Fibroblast of the conjunctiva (primary cell): Measurements from ENCODE around the gene PHOX2A.
"Not testable (repeated sequence)": the region's sequence is repeated elsewhere in the genome, so short reads cannot be mapped to it uniquely, and the experiment has no call there.

Source experiments
- DNase-seq: peaks from one replicate; pipeline ENCODE4 v3.0.0-alpha.2; 2010; ENCODE audit warnings: low read depth

PHOX2A gene

DNA sequence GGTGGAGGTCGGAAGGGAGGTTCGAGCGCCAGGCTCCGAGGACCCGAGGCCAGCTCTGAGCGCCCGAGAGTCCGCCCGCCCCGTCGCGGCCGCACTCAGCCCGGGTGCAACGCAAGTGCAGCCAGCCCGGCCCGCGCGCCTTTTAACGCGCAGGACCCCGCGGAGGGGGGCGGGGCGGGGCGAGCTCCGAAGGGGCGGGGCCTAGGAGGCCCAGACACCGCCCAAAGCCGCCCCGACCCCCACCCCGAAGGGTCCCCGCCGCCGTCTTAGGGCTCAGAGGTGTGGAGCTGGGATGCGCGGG, at the start of gene PHOX2A:
Gene PHOX2A, minus strand, starts transcription at position 117 of the 301 bp plus-strand sequence. CDS start 172 bp downstream, outside the sequence.
- no peak for DNase-seq

DNA sequence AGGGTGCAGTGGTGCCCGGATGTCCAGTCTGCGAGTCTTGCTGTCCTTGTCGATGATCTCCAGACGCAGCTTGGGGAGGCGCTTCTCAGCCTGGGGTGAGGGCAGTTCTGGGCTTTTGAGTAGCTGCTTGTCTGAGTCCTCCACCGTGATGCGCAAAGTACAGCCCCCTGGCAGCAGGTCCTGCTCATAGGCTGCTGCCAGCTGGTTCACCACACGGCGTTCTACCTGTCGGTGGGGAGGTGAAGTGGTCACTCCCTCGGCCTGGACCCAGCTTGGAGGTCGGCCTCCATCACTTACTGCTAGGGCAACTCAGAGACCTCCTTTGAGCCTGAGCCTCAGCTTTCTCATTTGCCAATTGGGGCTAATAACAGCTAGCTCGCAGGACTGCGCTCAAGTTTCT, 49.4 kb upstream of the PHOX2A start:
- no peak for DNase-seq

DNA sequence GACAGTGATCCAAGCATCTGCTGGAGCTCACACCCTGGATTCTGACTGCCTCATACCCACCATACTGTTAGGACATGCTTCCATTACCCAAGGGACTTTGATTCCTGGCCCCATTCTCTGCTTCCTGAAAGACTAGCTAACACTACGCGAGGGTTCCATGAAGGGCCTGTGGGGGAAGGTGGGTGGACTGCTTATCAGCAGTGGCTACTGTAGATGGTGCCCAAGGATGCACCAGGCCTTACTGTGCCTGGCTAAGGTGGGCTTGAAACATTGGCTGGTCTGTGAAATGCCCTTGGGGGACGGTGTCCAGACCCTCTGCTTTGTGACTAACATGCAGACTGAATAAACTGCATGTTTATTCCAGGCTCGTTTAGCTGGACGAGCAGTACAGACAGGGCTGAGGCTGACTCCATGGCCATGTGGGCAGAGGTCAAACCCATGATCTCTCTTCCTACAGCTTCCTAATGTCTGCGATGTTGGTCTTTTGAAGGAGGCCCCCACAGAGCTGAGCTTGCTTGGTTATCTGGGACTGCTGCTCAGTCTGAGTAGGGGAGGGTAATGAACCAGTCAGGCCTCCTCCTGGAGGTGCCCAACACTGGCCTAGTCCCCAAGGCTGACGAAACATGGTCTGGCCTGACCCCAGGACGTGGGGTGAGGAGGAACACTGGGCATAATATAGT, 48.3 kb upstream of the PHOX2A start:
- no peak for DNase-seq

DNA sequence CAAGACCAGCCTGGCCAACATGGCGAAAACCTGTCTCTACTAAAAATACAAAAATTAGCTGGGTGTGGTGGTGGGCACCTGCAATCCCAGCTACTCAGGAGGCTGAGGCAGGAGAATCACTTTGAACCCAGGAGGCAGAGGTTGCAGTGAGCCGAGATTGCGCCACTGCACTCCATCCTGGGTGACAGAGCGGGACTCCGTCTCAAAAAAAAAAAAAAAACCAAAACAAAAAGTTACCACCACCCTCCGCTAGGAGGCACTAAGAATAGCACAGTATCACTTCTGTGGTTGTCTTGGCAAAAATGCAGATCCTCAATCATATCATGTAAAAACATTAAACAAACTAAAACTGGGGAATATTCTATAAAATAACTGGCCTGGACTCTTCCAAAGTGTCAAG, 46.8 kb upstream of the PHOX2A start:
- DNase-seq = not testable (repeated sequence)

DNA sequence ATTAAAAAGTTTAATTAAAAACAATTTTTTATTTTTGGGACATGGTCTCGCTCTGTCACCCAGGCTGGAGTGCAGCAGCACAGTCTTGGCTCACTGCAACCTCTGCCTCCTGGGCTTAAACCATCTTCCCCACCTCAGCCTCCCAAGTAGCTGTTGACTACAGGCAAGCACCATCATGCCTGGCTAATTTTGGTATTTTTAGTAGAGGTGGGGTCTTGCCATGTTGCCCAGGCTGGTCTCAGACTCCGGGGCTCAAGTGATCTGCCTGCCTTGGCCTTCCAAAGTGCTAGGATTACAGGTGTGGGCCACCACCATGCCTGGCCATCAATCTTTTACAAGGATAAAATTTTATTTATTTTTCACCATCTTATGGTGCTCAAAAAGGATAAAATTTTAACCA, 43.3 kb upstream of the PHOX2A start:
- DNase-seq = no peak

DNA sequence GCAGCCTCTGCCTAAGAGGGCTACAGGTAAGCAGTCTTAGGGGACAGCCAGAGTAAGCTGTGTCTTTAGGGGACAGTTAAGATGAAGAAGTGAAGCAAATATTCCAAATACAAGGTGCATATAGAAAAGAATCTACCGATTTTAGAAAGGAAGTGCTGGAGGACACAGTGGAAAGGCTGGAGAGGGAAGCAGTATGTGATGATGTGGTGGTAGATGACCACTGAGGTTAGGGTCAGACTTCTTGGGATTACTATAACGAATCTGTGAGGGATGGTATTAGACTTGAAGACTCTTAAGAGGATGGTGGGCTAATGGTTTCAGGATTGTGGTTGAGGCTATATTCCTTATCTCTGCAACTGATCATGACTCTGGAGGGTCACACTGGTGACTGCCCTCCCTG, 40.0 kb upstream of the PHOX2A start:
- DNase-seq = no peak

DNA sequence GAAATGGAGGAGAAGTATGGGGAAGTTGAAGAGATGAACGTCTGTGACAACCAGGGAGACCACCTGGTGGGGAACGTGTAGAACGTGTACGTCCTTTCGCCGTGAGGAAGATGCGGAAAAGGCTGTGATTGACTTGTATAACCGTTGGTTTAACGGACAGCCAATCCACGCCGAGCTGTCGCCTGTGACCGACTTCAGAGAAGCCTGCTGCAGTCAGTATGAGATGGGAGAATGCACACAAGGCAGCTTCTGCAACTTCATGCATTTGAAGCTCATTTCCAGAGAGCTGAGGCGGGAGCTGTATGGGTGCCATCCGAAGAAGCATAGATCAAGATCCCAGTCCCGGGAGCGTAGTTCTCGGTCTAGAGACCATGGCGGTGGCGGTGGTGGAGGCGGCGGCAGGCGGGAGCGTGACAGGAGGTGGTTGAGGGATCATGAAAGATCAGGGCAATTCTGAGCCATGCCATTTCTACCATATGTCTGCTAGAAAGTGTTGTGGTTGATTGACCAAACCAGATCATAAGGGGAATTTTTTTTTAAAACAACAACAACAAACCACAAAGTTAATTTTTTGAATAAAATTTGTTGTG, 36.8 kb upstream of the PHOX2A start:
- DNase-seq = no peak

DNA sequence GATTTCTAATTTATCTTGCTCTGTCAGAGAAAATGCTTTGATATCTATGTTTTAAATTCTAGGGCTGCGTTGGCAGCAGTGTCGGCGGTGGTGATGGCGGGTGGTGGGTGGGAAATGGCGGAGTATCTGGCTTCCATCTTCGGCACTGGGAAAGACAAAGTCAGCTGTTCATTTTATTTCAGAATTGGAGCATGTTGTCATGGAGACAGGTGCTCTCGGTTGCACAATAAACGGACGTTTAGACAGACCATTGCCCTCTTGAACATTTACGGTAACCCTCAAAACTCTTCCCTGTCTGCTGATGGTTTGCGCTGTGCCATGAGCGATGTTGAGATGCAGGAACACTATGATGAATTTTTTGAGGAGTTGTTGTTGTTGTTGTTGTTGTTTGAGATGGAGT, 36.1 kb upstream of the PHOX2A start:
- DNase-seq = no peak

DNA sequence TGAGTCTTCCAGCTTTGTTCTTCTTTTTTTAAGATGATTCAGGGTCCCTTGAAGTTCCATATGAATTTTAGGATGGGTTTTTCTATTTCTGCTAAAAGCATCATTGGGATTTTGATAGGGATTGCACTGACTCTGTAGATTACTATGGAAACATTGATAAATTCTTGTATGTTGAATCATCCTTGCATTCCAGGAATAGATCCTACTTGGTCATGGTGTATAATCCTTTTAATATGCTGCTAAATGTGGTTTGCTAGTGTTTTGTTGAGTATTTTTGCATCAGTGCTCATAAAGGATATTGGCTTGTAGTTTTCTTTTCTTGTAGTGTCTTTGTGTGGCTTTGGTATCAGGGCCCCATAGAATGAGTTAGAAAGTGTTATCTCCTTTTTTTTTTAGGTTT, 34.9 kb upstream of the PHOX2A start:
- DNase-seq = no peak

DNA sequence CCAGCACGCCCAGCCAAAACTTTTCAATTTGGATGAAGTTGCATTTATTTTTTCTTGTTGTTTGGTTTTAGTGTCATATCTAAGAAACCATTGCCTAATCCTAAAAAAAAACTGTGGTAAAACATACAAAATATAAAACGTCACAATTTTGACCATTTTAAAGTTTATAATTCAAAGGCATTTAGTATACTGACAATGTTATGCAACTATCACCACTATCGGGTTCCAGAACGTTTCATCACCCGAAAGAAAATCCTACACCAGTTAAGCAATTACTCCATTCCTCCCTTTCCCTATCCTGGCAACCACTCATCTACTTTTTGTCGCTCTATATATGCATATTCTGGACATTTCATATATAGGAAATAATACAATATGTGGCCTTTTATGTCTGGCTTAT, 30.5 kb upstream of the PHOX2A start:
- DNase-seq = no peak

DNA sequence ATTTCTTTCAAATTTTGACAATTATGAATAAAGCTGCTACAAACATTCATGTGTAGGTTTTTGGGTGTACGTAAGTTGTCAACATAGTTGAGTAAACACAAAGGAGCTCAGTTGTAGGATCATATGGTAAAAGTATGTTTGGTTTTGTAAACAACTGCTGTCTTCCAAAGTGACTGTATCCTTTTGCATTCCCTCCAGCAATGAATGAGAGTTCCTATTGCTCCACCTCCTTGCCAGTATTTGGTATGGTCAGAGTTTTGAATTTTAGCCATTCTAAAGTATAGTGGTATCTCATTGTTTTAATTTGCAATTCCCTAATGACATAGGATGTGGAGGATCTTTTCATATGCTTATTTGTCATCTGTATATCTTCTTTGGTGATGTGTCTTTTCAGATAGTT, 28.0 kb upstream of the PHOX2A start:
- DNase-seq = no peak

DNA sequence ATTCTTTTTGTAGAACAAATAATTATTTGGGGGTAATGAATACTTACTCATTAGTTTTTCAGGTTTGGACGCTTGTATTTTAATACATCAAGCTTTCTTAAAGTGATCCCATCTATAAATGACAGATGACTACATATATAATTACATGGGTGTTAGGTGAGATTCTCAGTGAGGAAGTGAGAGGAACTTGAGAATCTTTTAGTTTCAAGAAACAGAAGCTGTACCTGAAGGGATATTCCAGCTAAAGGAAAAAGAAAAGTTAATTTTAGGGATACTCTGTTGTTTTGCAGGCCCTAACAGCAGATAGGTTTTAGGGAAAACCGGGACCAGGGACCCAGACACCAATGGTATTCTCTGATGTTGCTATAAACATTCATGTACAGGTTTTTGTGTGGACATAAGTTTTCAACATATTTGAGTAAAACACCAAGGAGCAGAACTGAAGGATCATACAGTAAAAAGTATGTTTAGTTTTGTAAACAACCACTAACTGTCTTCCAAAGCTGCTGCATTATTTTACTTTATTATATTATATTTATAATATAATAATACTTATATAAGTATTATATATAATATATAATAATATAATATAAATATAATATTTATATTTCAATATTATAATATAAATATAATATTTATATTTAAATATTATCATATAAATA, 24.1 kb upstream of the PHOX2A start:
- no peak for DNase-seq

DNA sequence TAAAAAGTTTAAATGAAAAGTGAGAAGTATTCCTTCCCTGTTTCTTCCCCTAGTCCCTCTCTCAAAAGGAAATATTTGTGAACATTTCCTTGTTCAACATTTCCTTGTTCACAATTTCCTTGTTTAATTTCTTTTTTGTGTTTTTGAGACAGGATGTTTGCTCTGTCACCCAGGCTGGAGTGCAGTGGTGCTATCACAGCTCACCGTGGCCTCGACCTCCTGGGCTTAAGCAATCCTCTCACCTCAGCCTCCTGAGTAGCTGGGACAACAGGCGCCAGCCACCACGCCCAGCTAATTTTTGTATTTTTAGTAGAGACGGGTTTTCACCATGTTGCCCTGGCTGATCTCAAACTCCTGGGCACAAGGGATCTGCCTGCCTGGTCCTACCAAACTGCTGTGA, 23.0 kb upstream of the PHOX2A start:
- not testable (repeated sequence) for DNase-seq

DNA sequence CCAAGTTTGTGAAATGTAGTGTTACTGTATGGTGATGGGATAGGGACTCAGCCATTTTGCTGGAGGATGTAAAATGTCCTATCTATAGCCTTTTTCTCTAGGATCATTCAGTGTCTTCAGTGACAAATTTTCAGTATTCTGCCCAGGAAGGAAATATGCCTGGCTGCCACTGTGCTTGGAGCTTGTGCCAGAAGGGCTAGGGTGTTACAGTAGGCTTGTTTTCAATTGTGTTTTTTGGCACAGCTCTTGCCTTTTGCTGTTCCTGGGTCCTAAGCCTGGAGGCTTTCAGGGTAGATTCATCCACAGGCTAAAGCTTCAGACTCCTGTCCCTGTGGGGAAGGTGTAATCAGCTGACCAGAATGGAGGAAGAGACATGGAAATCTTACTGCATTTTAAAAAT, 22.0 kb upstream of the PHOX2A start:
- DNase-seq = no peak

DNA sequence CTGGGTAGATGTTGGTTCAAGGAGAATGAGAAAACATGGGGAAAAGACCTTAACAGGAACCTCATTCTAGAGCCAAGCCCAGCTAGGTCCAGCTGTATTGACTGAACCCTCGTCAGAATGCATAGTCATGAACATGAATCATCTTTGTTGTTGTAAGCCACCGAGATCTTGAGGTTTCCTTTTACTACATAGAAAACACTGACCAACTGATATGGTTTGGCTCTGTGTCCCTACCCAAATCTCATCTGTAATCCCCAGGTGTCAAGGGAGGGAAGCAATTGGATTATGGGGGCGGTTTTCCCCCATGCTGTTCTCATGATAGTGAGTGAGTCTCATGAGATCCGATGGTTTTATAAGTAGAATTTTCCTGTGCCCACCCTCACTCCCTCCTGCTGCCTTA, 19.4 kb upstream of the PHOX2A start:
- DNase-seq = no peak

DNA sequence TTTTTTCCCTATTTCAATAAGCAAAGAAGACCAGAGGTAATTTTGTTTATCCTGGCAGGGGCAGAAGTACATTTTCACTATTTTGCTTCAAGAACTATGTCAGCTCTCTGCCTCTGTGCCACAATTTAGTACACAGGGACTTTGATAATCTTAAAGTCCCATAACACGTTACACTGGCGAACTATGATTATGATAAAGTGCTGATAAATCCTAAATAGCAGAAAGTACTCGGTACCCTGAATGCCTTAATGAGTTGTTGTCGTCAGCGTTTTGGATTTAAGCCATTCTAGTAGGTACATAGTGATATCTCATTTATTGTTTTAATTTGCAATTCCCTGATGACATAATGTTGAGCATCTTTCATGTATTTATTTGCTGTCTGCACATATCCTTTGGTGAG, 16.6 kb upstream of the PHOX2A start:
- no peak for DNase-seq

DNA sequence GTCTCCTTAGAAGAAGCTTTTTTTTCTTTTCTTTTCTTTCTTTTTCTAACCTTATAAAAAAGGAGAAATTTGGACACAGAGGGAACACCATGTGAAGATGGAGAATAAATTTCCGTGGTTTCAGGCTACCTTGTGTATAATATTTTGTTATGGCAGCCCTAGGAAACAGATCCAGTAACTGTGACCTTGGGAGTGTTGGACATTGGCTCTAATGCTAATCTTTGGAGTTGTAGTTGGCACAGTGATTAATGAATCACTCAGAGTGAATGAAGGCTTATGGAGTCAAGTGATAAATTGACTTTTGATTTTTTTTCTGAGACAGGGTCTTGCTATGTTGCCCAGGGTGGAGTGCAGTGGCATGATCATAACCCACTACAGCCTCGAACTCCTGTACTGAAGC, 15.5 kb upstream of the PHOX2A start:
- DNase-seq = no peak

DNA sequence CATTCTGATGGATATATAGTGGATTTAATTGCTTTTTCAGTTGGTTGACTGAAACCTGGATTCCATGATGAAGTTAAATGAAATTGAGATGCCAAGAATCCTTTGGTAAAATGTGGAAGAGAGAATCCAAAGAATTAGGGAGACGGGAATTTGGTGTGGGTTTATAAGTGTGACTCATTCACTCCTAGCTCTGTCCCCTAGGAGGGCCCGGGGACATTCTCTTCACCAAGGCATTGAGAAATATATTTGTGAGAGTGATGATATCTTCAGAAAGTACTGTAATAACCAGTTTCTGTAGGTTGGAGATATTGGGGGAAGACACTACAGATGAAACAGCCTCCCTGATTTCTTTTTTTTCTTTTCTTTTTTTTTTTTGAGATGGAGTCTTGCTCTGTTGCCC, 13.6 kb upstream of the PHOX2A start:
- no peak for DNase-seq

DNA sequence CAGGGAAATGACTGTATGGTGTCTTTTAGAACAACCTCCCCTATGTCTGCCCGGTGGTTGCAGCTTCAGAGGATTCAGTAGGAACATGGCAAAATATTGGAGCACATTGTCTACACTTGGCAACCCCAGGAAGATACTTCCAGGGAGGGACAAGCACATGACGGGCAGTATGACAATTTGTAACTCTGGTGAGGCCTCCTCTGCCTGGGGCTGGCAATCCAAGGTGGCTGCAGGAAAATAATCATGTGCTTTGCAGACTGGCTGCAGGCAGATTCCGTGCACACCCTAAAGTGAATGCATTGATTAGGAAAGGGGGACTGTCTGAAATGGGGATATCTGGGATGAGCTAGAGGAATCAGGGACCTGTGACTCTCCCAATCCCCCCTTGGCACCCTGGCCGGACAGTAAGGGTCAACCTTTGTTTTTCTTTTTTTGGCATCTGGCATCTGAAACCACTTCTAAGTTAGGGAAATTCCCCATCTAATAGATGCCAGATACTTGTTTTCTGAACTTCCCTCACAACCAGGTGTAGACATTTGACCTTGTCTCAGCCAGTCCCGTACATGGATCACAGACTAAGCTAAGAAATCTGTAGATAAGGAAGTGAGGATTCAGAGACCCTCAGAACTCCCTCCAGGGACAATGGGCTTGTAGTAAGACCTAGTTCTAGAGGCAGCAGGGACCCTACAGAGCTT, 10.5 kb upstream of the PHOX2A start:
- no peak for DNase-seq

DNA sequence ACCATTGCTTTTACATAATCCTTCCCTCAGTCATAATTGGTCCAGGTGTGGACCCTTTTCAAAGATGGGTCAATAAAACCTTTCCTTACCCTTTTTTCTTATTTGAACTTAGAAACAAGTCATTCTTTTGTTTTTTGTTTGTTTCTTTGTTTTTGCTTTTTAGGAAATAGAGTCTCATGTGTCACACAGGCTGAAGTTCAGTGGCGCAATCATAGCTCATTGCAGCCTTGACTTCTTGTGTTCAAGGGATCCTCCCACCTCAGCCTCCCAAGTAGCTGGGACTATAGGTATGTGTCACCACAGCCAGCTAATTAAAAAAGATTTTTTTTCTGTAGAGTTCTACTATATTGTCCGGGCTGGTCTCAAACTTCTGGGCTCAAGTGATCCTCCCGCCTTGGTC, 9.4 kb upstream of the PHOX2A start:
- DNase-seq = no peak

DNA sequence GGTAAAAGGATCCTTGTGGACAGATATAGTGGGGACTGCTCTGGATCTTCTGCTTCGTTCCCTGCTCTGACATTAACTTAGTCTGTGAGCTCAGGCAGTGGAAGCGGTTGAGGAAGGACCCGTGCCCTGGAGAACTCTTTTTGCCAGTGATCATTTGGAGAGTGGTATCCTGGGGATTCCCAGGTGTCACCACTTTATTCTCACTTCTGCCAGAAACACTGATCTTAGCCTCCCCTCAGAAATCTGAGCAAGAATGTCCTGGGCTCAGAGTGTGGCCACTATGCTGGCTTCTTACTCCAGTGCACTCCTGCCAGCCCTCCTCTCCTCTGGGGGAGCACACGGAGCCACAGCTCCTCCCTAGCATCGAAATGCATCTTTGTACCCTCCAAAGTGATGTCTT, 7.6 kb upstream of the PHOX2A start:
- no peak for DNase-seq

DNA sequence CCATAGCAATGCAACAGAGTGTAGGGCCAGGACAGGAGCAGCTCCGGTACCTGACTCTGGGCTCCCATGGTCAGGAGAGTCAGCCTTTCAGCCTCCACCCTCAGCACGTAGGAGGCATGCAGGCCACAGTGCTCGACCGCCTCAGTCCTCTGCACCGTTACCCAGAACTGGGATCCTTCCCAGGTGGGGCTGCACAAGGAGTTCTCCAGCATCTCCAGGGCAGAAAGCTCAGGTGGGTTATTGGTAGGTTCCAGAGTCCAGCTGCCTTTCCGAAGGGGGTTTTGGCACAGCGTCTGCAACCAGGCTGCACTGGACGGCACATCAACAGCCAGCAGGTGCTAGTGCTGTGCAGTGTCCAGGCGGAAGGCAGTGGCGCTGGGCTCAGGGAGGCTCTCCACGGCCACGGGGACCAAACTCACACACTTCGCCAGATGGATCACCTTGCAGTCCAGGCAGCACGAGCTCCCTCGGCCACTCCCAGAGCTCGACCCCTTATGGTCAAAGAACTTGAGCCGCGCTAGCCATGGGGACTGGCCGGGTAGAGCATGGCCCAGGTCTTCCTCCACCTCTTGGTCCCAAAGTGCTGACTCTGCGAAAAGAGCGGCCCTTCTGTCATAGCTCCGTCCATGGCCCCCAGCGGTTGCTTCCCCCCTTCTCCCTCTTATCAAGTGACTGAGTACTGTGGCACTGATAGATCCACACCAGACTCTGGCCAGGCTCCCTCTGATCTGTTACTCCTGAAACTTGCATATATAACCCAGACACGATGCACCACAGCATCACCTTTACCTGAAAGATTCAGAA, 6.9 kb upstream of the PHOX2A start:
- no peak for DNase-seq

DNA sequence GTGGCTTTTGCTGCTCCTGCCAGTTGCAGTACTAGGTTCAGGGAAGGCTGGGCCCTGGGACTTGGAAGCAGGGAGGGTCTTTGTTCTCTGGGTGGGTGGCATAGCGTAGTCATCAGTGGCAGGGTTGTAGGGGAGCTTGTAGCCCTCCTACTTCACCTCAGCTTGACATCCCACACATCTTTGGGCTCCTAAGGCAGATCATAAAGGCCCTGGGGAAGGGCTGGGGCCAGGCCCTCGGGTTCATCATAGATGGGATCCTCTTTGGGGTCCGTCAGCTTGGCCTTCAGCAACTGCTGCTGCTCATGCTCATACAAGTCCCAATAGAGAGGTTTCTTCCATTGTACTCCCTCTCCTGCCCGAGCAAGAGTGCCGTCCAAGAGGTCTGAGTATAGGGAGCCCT, 6.0 kb upstream of the PHOX2A start:
- DNase-seq = no peak
